DMS 273 (cell line): Measurements from ENCODE around the gene FAXDC2.
"Not testable (repeated sequence)": the region's sequence is repeated elsewhere in the genome, so short reads cannot be mapped to it uniquely, and the experiment has no call there.

Experiments
- DNase-seq: peaks from one replicate; lab custom pipeline; 2025; ENCODE audit not compliant: unreplicated experiment; lab: John Stamatoyannopoulos, UW

The FAXDC2 gene

DNA sequence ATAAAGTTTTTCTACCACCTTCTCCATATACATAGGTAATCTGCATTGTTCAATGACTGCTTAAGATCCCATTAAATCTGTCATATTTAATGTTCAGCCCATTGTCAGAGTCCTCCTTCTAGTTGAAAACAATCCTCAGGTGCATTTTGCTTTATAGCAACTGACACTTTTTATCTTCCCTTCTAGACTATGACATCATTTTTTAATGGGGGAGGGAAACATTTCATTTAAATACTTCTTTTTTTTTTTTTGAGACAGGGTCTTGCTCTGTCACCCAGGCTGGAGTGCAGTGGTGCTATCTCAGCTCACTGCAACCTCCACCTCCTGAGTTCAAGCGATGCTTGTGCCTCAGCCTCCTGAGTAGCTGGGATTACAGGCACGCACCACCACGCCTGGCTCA is 17.6 kb downstream of the FAXDC2 start:
- DNase-seq = not testable (repeated sequence)

DNA sequence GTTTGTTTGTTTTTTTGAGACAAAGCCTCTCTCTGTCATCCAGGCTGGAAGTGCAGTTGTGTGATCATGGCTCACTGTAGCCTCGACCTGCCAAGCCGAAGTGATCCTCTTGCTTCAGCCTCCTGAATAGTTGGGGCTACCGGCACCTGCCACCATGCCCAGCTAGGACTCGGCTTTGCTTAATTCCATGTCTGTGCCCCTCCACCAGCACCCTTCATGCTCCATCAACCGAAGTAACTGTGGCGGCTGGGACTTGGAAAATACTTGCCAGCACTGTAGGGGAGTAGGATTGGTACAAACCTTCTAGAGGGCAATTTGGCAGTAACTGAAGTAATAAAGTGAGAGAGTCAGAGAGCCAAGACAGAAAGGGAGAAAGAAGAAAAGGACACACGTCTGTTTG is 19.0 kb downstream of the FAXDC2 start:
- DNase-seq = no peak

DNA sequence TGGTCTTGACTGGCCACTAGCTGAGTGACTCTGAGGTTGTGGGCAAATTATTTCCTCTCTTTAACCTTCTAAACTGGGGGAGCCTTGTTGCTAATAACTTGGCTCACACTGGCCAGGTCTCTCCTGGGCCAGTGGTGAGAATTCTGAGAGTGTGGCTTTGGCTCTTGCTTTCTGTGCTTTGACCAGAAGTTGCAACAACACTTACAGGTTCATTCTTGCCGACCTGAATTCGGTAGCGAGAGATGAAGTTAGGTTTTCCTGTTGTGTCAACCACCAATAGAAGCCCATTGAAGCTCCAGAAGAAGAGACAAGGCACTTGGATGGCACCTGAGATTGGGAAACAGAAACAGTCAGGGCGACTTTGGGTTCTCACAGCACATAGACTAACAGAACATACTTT is 19.8 kb downstream of the FAXDC2 start:
- DNase-seq = no peak

DNA sequence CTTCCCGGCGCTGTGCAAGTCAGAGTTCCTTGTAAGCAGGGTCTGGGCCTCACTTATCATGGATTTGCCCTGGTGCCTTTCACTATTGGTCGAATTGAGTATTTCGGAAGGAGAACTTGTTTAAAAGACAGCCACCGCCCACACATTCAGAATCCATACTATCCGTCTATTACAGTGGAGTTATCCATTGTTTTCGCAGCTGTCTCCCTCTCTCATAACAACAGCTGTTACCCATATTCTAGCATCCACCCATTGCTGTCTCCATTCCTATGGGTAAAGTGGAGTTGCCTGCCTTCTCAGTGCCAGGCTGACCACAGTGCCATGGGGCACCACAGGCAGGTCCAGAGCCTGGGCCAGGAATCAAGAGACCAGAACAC is 20.2 kb downstream of the FAXDC2 start:
- DNase-seq = peak; percentile 32

DNA sequence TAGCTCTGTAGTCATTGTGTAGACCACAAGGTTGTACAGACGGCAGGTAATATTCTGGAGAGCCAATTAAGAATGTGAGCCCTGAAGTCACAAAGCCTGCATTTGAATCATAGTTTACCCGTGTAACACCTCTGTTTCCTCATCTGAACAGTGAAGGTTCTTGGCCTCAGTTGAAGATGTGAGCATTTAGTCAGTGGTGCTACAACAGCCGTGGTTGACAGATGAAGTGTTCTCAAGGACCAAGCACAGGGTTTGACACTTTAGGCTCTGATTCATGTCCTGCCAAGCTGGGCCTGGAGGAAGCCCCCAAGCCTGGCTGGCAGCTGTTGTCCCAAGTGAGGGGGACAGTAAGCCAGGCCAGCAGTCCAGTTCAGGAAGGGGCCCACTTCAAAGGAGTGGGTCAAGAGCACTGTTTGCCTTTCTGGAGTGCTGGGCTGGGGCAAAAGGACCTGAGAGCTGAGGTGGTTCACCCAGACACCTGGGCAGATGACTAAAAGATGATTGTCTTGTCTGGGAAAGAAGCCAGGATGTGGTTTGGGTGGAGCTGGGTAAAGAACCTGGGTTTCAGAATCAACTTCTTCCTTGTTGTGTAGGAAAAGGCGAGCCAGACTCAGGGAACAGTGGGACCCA is 20.7 kb downstream of the FAXDC2 start:
- no peak for DNase-seq

DNA sequence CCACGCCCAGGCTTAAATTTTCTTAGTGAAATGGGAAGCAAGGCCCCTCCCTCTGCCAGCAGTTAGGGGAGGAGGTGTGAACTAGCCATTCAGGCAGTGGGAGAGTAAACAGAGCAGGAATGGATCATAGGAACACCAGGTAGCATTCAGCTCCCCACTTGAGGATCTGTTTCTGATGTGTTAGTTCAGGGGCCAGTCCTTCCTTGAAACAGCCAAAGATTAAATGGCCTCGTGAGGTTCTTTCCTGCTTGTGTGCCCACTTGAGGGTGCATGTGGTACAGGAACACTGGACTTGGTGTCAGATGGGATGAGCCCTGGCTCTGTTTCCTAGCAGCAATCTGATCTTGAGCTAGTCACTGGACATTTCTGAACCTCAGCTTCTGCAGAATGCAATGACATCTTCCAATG is 21.2 kb downstream of the FAXDC2 start:
- DNase-seq = no peak

DNA sequence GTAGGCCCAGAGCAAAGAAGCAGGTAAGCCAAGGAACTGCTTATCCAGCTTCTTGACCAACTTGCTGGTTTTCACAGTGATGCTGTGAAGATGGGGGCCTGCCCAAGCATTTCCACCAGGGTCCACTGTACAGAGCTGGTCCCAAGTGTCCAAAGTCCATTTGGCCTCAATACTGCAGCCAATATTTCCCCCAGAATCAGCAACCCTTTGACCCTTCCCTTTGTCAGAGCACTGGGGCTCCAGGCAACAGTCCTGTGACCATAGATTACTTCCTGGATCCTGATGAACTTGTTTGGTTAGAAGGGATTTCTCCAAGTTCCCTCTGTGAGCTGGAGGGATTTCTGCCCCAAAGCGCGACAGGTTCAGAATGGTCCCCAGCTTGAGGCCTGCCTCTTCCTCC is 26.3 kb downstream of the FAXDC2 start:
- DNase-seq = no peak

DNA sequence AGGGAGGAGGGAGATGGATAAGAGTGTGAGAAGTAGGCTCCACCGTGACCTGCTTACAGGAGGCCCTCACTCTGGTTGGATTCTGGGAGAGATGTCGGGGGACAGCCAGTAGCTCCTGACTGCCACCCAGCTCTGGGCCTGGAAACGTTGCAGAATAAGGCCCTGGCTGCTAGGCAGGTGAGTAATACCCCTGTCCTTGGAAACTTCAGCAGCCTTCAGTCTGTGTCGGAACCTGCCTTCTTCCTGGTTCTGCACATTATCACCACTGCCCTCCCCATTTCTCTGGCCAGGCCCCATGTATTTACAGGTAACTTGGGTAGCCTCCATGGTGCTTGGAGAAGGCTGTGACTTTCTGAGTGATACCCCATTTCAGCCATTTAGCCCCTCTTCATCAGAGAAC is 26.8 kb downstream of the FAXDC2 start:
- DNase-seq = no peak

DNA sequence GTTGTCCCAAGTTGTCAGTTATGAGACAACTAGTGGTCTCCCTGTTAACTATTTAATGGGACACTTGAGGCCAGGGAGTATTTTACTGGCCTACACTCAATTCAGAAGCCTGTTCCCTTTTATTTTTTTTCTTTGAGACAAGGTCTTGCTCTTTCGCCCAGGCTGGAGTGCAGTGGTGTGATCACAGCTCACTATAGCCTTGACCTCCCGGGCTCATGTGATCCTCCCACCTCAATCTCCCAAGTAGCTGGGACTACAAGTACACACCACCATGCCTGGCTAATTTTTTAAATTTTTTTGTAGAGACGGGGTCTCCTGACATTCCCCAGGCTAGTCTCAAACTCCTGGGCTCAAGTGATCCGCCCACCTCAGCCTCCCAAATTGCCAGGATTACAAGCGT is 27.5 kb downstream of the FAXDC2 start:
- not testable (repeated sequence) for DNase-seq

DNA sequence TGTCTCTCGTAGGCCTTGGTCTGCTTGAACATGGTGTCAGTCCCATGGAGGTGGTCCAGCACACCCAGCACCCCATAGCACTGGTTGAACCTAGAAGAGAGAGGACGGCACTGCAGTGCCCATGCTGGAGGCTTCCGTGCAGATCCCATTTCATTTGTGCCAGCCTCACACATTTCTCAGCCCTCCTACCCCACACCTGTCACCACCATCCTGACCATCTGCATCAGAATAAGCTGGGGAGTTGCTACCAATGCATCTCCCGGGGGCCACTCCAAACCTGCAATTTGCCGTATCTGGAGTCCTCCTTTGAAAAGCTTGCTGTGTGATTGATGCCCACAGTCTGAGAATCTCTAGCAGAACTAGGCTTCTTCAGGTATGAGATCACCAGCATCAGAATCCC is 30.0 kb downstream of the FAXDC2 start:
- no peak for DNase-seq

DNA sequence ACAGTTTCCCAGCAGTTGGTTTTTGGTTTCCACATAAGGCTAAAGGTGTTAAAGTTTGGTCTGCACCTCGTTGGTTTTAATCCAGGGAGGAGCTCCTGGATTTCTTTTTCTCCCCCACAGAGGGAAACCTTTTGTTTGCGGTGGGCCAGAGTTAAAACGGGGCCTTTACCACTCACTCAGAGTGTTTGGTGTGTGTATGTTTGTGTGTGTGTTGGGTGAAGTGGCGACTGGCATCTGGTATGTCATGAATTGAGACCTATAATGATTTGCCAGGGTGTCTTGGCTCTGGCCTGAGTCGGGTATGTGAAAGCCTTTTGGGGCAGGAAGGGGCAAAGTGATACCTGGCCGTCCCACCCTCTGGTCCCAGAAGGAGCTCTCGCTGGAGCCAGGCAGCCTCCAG is 30.9 kb downstream of the FAXDC2 start:
- no peak for DNase-seq

DNA sequence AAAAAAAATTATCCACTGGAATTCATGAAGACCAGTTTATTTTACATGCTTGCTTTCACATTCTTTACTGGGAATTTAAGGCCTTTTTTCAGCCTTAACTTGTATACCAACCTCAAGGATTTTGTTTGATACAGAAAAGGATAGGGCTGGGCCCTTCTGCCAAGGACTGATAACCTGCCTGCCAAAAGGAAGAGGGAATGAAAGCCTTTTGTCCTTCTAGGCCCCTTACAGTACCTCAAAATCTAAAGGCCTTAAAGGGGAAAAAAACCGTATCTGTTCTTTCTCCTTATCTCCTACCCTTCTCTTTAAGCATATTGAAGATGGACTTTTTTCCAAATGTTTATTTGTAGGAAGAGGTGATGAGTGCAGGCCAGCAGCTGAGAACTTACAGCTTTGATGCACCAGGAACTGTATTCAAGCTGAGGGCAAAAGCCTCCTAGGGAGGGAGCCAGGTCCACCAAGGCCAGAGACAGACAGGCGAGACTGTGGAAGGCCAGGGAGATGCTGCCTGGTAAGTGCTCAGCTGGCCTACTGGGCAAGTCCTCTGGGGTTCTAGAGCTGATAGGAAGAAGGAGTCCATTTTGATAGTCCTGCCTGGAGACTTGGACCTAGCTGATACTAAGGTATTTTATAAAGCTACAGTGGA is 31.8 kb downstream of the FAXDC2 start:
- DNase-seq = no peak

DNA sequence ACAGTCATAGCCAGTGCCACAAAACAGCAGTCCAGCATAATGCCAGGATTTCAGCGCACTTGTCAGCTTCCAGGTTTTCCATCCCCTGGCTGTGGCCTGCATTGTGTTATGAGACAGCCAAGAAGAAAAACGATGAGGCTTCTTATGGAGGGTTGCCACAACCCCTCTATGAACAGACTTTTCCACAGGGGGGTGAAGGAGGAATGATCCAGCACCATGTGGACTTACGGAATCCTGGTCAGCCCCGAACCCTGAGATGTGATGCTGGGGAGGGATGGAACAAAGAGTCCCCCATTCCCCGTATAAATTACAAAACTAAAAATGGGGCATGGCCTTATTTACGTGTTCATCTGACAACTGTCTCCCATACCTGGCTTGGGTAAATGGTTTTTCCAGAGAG is 32.6 kb downstream of the FAXDC2 start:
- no peak for DNase-seq

DNA sequence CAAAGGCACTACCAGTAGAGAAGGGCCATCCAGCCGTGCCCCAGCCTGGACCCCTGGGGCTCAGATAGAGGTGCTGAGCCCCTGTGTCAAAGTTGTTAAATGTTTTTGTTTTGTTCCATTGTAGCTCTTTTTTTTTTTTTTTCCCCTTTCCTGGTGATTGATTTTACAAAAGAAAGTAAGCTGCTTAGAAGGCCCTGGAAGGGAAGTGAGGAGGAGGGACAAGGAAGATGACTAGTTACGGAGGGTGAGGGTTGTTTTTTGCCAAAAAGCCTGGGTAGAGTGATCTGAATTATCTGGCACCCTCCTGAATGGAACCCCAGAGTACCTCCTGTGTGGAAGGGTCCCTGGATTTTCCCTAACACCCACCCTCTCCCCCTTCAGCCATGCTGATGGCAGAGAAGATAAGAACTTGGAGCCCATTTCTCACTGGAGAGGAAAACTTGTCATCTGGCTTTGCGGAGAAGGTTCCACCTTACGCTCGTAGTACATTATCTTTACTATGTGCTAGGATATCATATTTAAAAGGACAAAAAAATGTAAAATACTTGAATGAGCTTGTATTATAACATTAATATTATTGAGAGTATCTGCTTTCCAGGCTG is 33.4 kb downstream of the FAXDC2 start:
- no peak for DNase-seq

DNA sequence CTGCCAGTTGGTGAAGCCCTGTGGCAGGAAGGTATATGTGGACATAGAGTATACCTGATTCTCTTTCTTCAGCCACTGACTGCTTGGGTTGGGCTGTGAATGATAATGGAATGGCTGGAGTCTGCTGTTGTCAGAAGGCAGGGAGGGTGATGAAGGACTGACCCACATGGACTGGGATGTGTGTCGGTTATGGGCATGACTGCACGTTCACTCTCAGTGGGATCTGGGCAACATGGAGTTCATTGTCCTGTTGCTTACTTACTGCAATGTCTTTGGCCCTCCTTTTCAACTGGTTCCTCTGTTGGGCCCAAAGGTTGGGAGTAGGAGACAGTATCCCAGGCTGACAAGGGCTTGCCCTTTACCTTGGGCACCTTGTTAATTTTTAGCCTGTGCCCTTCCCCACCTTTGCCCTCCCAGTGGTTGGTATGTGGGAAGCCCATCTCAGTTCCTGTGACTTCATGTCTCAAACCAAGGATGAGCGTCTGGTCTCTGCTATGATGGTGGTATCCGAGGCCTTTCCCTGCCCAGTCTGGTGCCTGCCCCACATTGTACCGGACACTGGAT is 34.6 kb downstream of the FAXDC2 start:
- no peak for DNase-seq

DNA sequence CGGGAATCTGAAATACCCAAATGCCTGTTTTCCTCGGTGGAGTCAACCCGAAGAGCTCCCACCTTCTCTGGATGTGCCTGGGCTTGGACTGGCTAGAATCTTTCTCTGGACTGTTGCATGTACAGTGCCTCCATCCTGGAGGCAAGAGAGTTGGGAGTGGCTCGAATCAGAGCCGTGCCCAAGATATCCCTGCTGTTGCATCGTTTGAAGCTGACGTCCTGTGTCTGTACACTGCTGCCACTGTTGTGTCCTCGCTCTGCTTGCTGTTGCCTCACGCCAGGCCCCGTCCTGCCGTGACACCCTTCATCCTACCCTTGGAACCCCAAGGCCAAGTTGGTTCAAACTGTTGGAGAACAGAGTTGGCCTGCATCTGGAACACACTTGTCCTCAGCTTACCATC is 35.4 kb downstream of the FAXDC2 start:
- DNase-seq = no peak

DNA sequence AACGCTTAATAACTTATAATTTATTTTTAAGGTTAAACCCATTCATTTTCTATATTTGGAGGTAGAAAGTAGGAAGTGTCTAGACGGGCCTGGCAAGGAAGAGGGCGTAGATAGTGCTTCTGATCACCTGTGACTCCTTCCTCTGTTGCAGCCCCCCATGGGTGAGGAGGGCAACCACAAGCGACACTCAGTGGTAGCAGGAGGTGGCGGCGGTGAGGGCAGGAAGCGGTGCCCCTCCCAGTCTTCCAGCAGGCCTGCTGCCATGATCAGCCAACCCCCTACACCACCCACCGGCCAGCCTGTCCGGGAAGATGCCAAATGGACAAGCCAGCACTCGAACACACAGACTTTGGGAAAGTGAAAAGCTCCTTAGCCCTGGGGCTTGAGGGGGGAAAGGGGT is 36.7 kb downstream of the FAXDC2 start:
- DNase-seq = no peak

DNA sequence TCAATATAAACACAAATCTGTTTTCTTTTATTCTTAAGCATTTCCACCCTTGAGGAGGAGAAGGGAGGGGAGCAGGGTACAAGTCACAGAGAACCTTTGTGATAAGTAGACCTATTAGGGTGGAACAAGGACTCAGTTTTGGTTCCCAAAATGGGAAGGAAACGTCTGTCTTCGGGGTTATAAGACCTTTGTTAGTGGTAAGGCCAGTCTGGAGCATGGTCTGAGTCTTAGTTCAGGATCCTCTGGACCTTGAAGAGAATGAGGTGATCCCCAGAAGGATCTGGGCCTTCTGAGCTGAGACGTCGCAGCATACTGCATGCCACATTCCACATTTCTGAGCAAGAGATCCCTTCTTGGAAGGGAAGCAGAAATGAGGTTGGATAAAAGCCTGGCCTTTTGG is 37.2 kb downstream of the FAXDC2 start:
- no peak for DNase-seq

DNA sequence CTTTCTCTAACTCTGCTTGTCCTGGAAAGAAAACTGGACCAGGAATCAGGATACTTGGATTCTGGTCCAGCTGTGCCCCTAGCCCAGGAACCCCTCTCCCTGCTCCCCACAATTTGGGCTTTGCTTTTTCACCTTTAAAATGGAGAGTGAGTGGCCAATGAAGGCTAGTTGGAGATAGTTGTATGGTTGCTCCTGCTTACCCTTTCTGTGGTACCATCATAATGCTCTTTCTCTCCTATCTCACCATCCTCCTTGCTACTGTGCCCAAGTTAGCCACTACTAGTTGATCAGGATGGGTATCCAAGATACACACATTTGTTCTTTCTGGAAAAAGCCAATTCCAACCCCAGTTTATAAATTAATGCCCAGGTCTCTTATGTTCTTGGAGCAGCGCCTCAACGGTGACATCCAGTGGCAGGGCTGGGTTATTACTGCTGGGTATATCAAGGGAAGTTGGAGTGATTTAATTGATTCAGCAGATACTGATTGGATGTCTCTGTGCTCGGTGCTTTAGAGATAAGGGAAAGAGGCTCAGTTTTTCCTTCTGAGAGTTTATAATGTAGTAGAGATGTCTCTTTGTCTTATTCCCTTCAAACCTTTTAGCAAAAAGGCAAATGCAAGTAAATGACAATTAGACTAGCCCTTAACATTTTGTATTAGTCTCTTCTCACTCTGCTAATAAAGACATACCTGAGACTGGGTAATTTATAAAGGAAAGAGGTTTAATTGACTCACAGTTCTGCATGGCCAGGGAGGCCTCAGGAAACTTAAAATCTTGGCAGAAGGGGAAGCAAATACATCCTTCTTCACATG is 38.5 kb downstream of the FAXDC2 start:
- peak; percentile 71 for DNase-seq

DNA sequence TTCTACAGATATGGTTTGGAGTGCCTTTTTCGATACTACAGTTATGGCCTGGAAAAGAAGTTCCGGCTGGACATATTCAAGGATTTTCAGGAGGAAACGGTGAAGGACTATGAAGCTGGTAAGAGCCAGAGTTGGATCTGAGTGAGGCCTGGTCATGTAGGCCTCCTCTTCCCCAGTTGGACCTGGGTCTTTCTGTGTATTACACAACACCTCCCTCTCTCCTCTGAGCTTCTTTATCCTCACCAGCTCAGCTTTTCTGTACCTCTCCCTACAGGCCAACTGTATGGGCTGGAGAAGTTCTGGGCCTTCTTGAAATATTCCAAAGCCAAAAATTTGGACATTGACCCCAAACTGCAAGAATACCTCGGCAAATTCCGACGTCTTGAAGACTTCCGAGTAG is 39.2 kb downstream of the FAXDC2 start:
- DNase-seq = no peak

DNA sequence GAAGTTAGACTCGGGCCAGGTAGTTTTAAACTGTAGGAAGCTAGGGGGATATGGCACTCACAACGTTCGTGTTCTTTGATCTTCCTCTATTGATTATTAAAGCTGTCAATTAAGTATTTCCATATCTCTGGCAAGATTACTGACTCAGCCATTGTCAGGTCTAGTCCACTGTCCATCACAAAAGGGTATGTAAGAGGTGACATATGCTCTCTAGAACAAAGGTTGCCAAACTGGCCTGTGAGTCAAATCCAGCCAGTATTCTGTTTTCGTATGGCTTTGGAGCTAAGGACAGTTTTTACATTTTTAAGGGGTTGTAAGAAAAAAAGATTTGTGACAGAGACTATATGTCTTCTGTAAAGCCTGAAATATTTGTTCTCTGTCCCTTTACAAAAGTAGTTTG is 44.2 kb downstream of the FAXDC2 start:
- no peak for DNase-seq

DNA sequence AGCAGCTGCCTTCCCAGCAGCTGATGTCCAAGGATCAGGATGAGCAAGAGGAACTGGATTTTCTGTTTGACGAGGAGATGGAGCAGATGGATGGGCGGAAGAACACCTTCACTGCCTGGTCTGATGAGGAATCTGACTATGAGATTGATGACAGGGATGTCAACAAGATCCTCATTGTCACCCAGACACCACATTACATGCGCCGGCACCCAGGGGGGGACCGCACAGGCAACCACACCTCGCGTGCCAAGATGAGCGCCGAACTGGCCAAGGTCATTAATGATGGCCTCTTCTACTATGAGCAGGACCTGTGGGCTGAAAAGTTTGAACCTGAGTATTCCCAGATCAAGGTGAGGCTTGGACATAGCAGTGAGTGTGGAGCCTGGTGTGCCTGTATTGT is 48.4 kb downstream of the FAXDC2 start:
- DNase-seq = no peak
